Skeletal muscle satellite cell (primary cell): ENCODE measurements around the gene PPFIBP2.

Experiments used
- H3K27me3 ChIP-seq: 2 replicates; pipeline ENCODE4 v1.7.0; 2013; ENCODE audit warnings: low read length; ENCODE audit not compliant: control insufficient read depth, insufficient read depth
- H3K36me3 ChIP-seq: 2 replicates; pipeline ENCODE4 v1.7.0; 2013; ENCODE audit warnings: mild to moderate bottlenecking, control low read depth, low read length; ENCODE audit not compliant: insufficient read depth
- H3K4me1 ChIP-seq: 2 replicates; pipeline ENCODE4 v1.7.0; 2013; ENCODE audit warnings: low read length; ENCODE audit not compliant: control insufficient read depth, insufficient read depth
- H3K4me2 ChIP-seq: 2 replicates; pipeline ENCODE4 v1.7.0; 2013; ENCODE audit warnings: mild to moderate bottlenecking, low read length
- H3K4me3 ChIP-seq: 2 replicates; pipeline ENCODE4 v1.7.0; 2013; ENCODE audit warnings: low read length
- H3K9ac ChIP-seq: 2 replicates; pipeline ENCODE4 v1.7.0; 2013; ENCODE audit warnings: mild to moderate bottlenecking, low read depth, low read length, moderate library complexity
- H3K9me3 ChIP-seq: replicated peaks from 2 replicates; pipeline ENCODE4 v1.7.0; 2013; ENCODE audit warnings: mild to moderate bottlenecking, control low read depth, low read length

The PPFIBP2 gene

GRCh38 chr11:7609521-7609920, 95.7 kb downstream of the PPFIBP2 start:
- Histone ChIP-seq H3K4me3 (no peak overlapping the region), H3K4me2 (no peak overlapping the region), H3K27me3 (no peaks in the 10 kb centered on the region), H3K4me1 (no peaks in the 10 kb centered on the region), H3K9me3 (no peaks in the 10 kb centered on the region), H3K9ac (no peak overlapping the region), H3K36me3 (no peaks in the 10 kb centered on the region)

DNA sequence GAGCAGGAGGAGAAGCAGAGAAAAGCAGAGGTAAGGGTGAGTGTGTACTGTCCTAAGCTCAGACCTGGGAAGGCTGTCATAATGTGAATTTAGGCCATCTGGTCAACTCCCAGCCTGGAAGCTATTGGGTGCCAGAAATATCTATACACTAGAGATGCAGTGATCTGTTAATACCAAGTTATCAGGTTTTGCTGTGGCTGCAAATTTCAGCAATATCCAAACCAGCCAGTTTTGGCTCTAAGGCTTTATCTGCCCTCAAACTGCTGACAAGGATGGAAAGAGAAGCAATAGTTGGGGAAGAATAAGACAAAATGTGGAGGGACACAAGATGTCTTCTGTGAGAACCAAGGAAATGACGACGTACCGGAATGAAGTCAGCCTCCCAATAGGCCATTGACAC, 96.6 kb downstream of the PPFIBP2 start:
- H3K4me2 ChIP-seq = no peak overlapping the region
- no peak overlapping the region for H3K9ac ChIP-seq
- H3K36me3 ChIP-seq = no peaks in the 10 kb centered on the region
- H3K4me3 ChIP-seq = no peak overlapping the region
- no peaks in the 10 kb centered on the region for H3K4me1 ChIP-seq
- no peaks in the 10 kb centered on the region for H3K9me3 ChIP-seq
- no peaks in the 10 kb centered on the region for H3K27me3 ChIP-seq

DNA sequence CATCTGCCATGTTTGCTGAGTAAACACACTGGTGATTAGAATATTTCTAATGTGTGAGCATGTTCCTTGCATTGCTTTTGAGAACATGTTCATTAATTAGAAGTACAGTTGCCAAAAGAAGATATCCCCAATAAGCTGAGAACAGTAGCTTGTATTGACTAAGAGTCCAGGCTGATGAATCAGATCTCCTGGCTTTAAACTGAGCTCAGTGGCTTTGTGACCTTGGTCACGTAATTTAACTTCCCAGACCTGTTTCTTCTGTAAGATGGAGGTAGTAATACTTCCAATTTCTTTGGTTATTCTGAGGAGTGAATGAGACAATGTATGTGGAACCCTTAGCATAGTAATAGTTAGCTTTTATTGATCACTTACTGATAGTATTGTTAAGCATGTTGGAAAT, 97.6 kb downstream of the PPFIBP2 start:
- H3K36me3 ChIP-seq = no peaks in the 10 kb centered on the region
- no peak overlapping the region for H3K4me3 ChIP-seq
- no peaks in the 10 kb centered on the region for H3K9me3 ChIP-seq
- H3K9ac ChIP-seq = no peak overlapping the region
- H3K27me3 ChIP-seq = no peaks in the 10 kb centered on the region
- no peaks in the 10 kb centered on the region for H3K4me1 ChIP-seq
- no peak overlapping the region for H3K4me2 ChIP-seq

DNA sequence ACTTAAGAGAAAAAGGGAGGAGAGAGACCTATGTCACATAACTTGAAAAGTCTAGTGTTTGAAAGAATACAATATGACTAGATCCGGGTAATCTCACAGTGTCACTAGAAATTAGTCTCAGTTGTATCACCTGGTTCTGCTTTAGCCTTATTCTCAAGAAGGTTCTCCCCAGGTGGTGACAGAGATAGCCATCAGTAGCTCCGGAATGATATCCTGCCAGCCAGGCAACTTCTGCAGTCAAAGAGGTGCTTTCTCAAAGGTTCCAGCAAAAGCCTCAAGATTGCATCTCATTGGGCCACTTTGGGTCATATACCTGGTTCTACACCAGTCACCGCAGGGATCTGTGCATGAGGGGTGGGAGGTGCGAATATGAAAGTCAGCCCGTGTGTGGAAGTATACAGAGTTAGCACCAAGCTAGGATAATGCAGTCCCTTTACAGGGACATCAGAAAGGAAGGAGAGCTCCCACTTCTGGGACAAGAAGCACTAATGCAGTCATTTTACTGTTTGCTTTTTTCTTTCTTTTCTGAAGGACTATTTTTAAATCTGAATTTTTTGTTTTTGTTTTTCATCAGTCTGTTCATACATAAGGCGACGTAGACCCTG, 98.4 kb downstream of the PPFIBP2 start:
- no peaks in the 10 kb centered on the region for H3K36me3 ChIP-seq
- no peak overlapping the region for H3K4me3 ChIP-seq
- no peak overlapping the region for H3K4me2 ChIP-seq
- H3K9me3 ChIP-seq = no peaks in the 10 kb centered on the region
- H3K4me1 ChIP-seq = no peaks in the 10 kb centered on the region
- no peak overlapping the region for H3K9ac ChIP-seq
- H3K27me3 ChIP-seq = no peaks in the 10 kb centered on the region

GRCh38 chr11:7612661-7613393, 99.0 kb downstream of the PPFIBP2 start:
- H3K4me1 ChIP-seq = no peaks in the 10 kb centered on the region
- H3K36me3 ChIP-seq = no peaks in the 10 kb centered on the region
- no peak overlapping the region for H3K9ac ChIP-seq
- no peak overlapping the region for H3K4me3 ChIP-seq
- no peaks in the 10 kb centered on the region for H3K9me3 ChIP-seq
- H3K27me3 ChIP-seq = no peaks in the 10 kb centered on the region
- no peak overlapping the region for H3K4me2 ChIP-seq

DNA sequence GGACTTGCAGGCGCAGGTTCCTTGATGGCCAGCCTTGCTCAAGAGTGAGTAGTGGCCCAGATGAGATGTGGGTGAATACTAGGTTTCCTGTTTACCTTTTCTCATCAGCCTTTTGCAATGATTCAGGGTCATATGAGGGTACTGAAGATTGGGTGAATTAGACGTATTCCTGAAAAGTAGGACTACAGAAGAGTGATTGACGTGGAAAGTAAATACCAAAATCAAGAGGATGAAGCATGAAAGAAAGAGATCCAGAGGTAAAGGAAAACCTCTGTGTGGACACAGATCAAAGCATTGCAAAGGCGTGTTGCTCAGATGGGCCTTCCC, 99.6 kb downstream of the PPFIBP2 start:
- H3K27me3 ChIP-seq = no peaks in the 10 kb centered on the region
- H3K4me3 ChIP-seq = no peak overlapping the region
- H3K36me3 ChIP-seq = no peaks in the 10 kb centered on the region
- H3K9ac ChIP-seq = no peak overlapping the region
- no peaks in the 10 kb centered on the region for H3K9me3 ChIP-seq
- H3K4me1 ChIP-seq = no peaks in the 10 kb centered on the region
- no peak overlapping the region for H3K4me2 ChIP-seq

DNA sequence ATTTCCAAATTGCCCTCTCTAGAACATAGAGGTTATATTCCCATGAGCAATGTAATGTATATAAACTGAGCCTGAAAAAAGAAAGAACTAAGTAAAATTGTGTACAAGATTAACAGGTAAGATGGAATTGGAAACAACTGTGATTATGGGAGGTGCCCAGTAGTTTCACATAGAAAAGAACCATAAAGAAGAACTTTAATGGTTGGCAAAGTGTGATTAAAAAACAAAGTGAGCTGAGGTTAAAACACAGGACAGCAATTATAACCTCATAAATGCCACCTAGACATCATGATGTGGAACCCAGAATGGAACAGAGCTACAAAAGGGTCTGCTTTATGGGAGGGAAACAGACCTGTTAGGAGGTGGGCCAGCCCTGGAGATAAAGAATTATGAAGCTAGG, 100.9 kb downstream of the PPFIBP2 start:
- H3K4me1 ChIP-seq = no peaks in the 10 kb centered on the region
- no peaks in the 10 kb centered on the region for H3K36me3 ChIP-seq
- no peak overlapping the region for H3K9ac ChIP-seq
- no peak overlapping the region for H3K4me2 ChIP-seq
- H3K27me3 ChIP-seq = no peaks in the 10 kb centered on the region
- no peaks in the 10 kb centered on the region for H3K9me3 ChIP-seq
- H3K4me3 ChIP-seq = no peak overlapping the region

DNA sequence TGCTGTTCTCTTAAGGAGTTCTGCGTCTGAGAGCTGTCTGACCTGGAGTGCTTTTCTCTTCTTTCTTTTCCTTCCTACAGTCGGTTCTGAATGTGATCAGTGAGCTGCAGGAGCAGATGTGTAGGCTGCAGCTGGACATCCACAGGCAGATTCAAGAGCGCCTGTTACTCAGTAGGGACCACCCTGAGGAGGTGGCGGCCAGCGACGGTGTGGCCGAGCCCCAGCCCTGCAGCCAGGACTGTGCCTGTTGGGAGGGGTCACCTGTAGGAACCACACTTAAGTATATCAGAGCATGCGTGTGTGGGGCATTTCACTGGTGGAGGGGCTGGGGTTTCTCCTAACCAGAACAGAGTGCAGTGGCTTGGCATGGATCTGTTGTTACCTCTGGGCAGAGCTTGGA, 103.2 kb downstream of the PPFIBP2 start:
- Histone ChIP-seq H3K4me2 (no peak overlapping the region), H3K4me1 (no peaks in the 10 kb centered on the region), H3K36me3 (no peaks in the 10 kb centered on the region)

GRCh38 chr11:7619322-7619721, 105.5 kb downstream of the PPFIBP2 start:
- no peak overlapping the region for H3K4me3 ChIP-seq
- no peak overlapping the region for H3K4me2 ChIP-seq

More for the DNA sequence above, 103.2 kb downstream of the PPFIBP2 start:
- no peaks in the 10 kb centered on the region for H3K27me3 ChIP-seq
- no peaks in the 10 kb centered on the region for H3K9me3 ChIP-seq
- no peak overlapping the region for H3K9ac ChIP-seq
- no peak overlapping the region for H3K4me3 ChIP-seq

DNA sequence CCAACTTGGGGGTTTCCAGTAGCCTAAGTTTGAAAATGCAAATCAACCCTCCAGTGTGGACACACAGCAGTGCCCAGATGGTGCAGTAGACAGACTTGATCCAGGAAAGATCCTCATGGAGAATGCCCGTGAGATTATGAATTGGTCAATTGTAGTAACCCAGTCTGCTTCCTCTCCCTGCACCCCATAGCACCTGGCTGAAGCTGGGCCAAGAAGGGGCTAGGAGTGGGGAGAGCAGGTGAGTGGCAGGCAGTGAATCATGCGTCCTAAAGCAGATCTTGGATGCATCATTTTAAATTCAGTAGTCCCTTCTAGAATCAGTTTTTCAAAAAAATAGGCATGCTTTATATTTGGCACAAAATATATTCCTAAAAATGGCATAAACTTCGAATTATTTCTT, 107.3 kb downstream of the PPFIBP2 start:
- no peaks in the 10 kb centered on the region for H3K27me3 ChIP-seq
- H3K4me3 ChIP-seq = no peak overlapping the region
- H3K9me3 ChIP-seq = no peaks in the 10 kb centered on the region
- H3K4me1 ChIP-seq = no peaks in the 10 kb centered on the region
- no peak overlapping the region for H3K9ac ChIP-seq
- no peak overlapping the region for H3K4me2 ChIP-seq
- no peaks in the 10 kb centered on the region for H3K36me3 ChIP-seq

More at GRCh38 chr11:7619322-7619721, 105.5 kb downstream of the PPFIBP2 start:
- H3K9ac ChIP-seq = no peak overlapping the region
- no peaks in the 10 kb centered on the region for H3K27me3 ChIP-seq
- no peaks in the 10 kb centered on the region for H3K36me3 ChIP-seq
- no peaks in the 10 kb centered on the region for H3K4me1 ChIP-seq
- H3K9me3 ChIP-seq = no peaks in the 10 kb centered on the region

- no peak overlapping the region for H3K9ac ChIP-seq
- no peaks in the 10 kb centered on the region for H3K9me3 ChIP-seq
- H3K36me3 ChIP-seq = no peaks in the 10 kb centered on the region
- H3K27me3 ChIP-seq = no peaks in the 10 kb centered on the region
- no peak overlapping the region for H3K4me2 ChIP-seq
- H3K4me3 ChIP-seq = no peak overlapping the region
- no peaks in the 10 kb centered on the region for H3K4me1 ChIP-seq
Measured at GRCh38 chr11:7621554-7621953, 107.8 kb downstream of the PPFIBP2 start.

DNA sequence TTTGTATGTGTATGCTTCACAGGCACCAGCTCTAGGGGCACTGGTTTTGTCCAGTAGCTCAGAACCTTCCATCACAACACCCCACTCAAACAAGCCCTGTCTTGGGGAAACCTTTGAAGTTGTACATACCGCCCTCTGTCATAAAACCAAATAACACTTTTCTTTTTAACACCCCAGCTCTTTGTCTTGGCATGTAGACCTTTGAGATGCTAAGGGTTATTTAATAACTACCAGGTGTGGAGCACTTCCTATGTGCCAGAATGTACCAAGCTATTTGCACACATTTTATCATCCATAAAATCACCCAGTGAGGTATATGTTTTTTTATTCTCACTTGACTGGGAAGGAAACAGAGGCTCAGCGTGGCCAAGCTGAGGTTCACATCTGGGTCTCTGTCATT, 108.9 kb downstream of the PPFIBP2 start:
- Histone ChIP-seq H3K27me3 (no peaks in the 10 kb centered on the region), H3K4me2 (no peak overlapping the region), H3K9ac (no peak overlapping the region), H3K4me1 (no peaks in the 10 kb centered on the region), H3K4me3 (no peak overlapping the region), H3K36me3 (no peaks in the 10 kb centered on the region), H3K9me3 (no peaks in the 10 kb centered on the region)
